A549 (cell line): ENCODE results near the gene RPRD1A. TPM values are rescaled to one million over a fixed set of nuclear protein-coding genes. Genes with fewer than 3 reads are reported as not detected.
"Not testable (repeated sequence)": the region's sequence is repeated elsewhere in the genome, so short reads cannot be mapped to it uniquely, and the experiment has no call there.

Experiments used
- ATAC-seq, 2 experiments: fragments of 200-7000 bp in 1 of 2; fragments of >200 bp in 1 of 2; cut with Nextera tagmentation in 1 of 2; cut with Tn5 transposase in 1 of 2; 3 replicates each; pipeline versions ENCODE4 v1.8.0 to v1.9.1; 2018 to 2020; ENCODE audit warnings: mild to moderate bottlenecking in 1 of 2, moderate library complexity in 1 of 2
- CTCF ChIA-PET: fragments of 300-600 bp; sonication (Branson Sonifier 250); formaldehyde crosslinking; extraction: SDS; loops from one replicate; lab custom pipeline; 2021; ENCODE audit warnings: antibody characterized with exemption, inconsistent platforms; lab: Yijun Ruan, JAX
- POLR2A ChIA-PET: fragments of 350-600 bp; formaldehyde crosslinking; extraction: SDS; loops from one replicate; lab custom pipeline; 2021; ENCODE audit warnings: antibody characterized with exemption, inconsistent platforms; lab: Yijun Ruan, JAX
- DNase-seq, 2 experiments: peaks; one replicate each; pipeline versions ENCODE4 v3.0.0 to v3.0.0-alpha.2; 2011 to 2016; ENCODE audit warnings: low read depth in 1 of 2, low spot score in 1 of 2
- FAIRE-seq: peaks from 2 replicates; lab custom pipeline; 2011; peaks lifted over from hg19 to GRCh38; lab: Jason Lieb, UNC
- H3K27ac ChIP-seq, 2 experiments: fragments of >200 bp; sonication (Bioruptor Twin); formaldehyde crosslinking; 3 replicates each; pipeline ENCODE4 v1.5.1; 2016 to 2017
- H3K4me1 ChIP-seq: fragments of >200 bp; sonication (Bioruptor Twin); formaldehyde crosslinking; 3 replicates; pipeline ENCODE4 v1.6.1; 2016
- H3K4me2 ChIP-seq: fragments of >200 bp; sonication (Bioruptor Twin); formaldehyde crosslinking; 3 replicates; pipeline ENCODE4 v1.6.1; 2016
- H3K4me3 ChIP-seq: fragments of >200 bp; sonication (Bioruptor Twin); formaldehyde crosslinking; 3 replicates; pipeline ENCODE4 v1.5.1; 2016
- H3K9me3 ChIP-seq: fragments of >200 bp; sonication (Bioruptor Twin); formaldehyde crosslinking; 3 replicates; pipeline ENCODE4 v1.6.1; 2016
- BHLHE40 ChIP-seq: IDR thresholded peaks from 2 replicates; pipeline ENCODE4 v1.6.1; 2012; ENCODE audit warnings: low read depth, low read length, inconsistent platforms
- FOSL2 ChIP-seq, 2 experiments: fragments of 450-650 bp in 1 of 2; fragments of >200 bp in 1 of 2; sonication (Bioruptor Twin) in 1 of 2; formaldehyde crosslinking; IDR thresholded peaks; 2 replicates each; pipeline versions ENCODE4 v1.5.0 to v1.6.1; 2016 to 2020; ENCODE audit warnings: mild to moderate bottlenecking in 1 of 2, moderate library complexity in 1 of 2
- HEYL ChIP-seq: fragments of 250-450 bp; sonication (Bioruptor Pico); IDR thresholded peaks from 2 replicates; pipeline ENCODE4 v1.8.0; 2021; ENCODE audit warnings: mild to moderate bottlenecking, moderate library complexity
- HOXA7 ChIP-seq: fragments of 250-450 bp; sonication (Bioruptor Pico); IDR thresholded peaks from 2 replicates; pipeline ENCODE4 v1.5.0; 2020; ENCODE audit warnings: mild to moderate bottlenecking, moderate library complexity
- HOXB13 ChIP-seq: fragments of 250-450 bp; sonication (Bioruptor Pico); IDR thresholded peaks from 2 replicates; pipeline ENCODE4 v1.5.0; 2020; ENCODE audit warnings: low read depth, mild to moderate bottlenecking, moderate library complexity
- JUN ChIP-seq, 2 experiments: fragments of >200 bp; sonication (Bioruptor Twin); formaldehyde crosslinking; IDR thresholded peaks; 2 replicates in 1 of 2; 3 replicates in 1 of 2; pipeline ENCODE4 v1.6.1; 2016 to 2017
- JUNB ChIP-seq: fragments of >200 bp; sonication (Bioruptor Twin); formaldehyde crosslinking; IDR thresholded peaks from 2 replicates; pipeline ENCODE4 v1.6.1; 2016
- KDM5A ChIP-seq: fragments of 200-600 bp; sonication (generic); IDR thresholded peaks from 2 replicates; pipeline ENCODE4 v1.6.1; 2016; ENCODE audit warnings: antibody characterized with exemption, mild to moderate bottlenecking
- MAX ChIP-seq: IDR thresholded peaks from 2 replicates; pipeline ENCODE4 v1.6.1; 2012
- MAZ ChIP-seq: fragments of 150-350 bp; IDR thresholded peaks from 2 replicates; pipeline ENCODE4 v1.6.1; 2014; ENCODE audit warnings: antibody characterized with exemption, low read depth, low read length, borderline replicate concordance
- NFE2L2 ChIP-seq: fragments of 150-350 bp; conservative IDR thresholded peaks from 2 replicates; pipeline ENCODE4 v1.6.1; 2014; ENCODE audit warnings: low read length
- NPAS2 ChIP-seq: fragments of 250-450 bp; sonication (Bioruptor Pico); IDR thresholded peaks from 2 replicates; pipeline ENCODE4 v1.8.0; 2022; ENCODE audit warnings: mild to moderate bottlenecking, moderate library complexity, borderline replicate concordance
- PHF8 ChIP-seq: fragments of 200-600 bp; sonication (generic); IDR thresholded peaks from 2 replicates; pipeline ENCODE4 v1.6.1; 2016; ENCODE audit warnings: low read depth, mild to moderate bottlenecking, antibody characterized with exemption, moderate library complexity, borderline replicate concordance
- POLR2AphosphoS2 ChIP-seq: conservative IDR thresholded peaks from 2 replicates; pipeline ENCODE4 v1.6.1; 2012; ENCODE audit warnings: low read length, improper control_type of control experiment, inconsistent platforms
- RAD21 ChIP-seq, 2 experiments: fragments of >200 bp in 1 of 2; sonication (Bioruptor Twin) in 1 of 2; formaldehyde crosslinking in 1 of 2; IDR thresholded peaks in 1 of 2; conservative IDR thresholded peaks in 1 of 2; 2 replicates in 1 of 2; 3 replicates in 1 of 2; pipeline ENCODE4 v1.6.1; 2012 to 2018; ENCODE audit warnings: inconsistent platforms in 1 of 2
- TFCP2L1 ChIP-seq: fragments of 250-450 bp; sonication (Bioruptor Pico); IDR thresholded peaks from 2 replicates; pipeline ENCODE4 v1.5.0; 2021; ENCODE audit warnings: mild to moderate bottlenecking
- USF2 ChIP-seq: fragments of 450-650 bp; IDR thresholded peaks from 2 replicates; pipeline ENCODE4 v1.6.1; 2014; ENCODE audit warnings: antibody characterized with exemption
- ZSCAN20 ChIP-seq: fragments of 250-450 bp; sonication (Bioruptor Pico); IDR thresholded peaks from 2 replicates; pipeline ENCODE4 v1.8.0; 2022; ENCODE audit warnings: mild to moderate bottlenecking, moderate library complexity
- WGBS: methylation state at CpG from one replicate; pipeline ENCODE4 v1.1.6; 2017; ENCODE audit errors: missing lambda C conversion rate; 5-methylcytosine and 5-hydroxymethylcytosine counted together
- polyA plus RNA-seq, 4 experiments: library from polyadenylated mRNA; depleted of rRNA in 3 of 4; stranded (reverse); fragments of >200 nt; fragmentation: RNase III in 1 of 4; extraction: RNeasy Plus Mini Kit Qiagen cat#74134 plus additional on column Dnase treatment in 1 of 4; gene quantifications; 2 replicates in 3 of 4; 3 replicates in 1 of 4; pipeline ENCODE4 v1.2.3, GENCODE V29; 2011 to 2017
- TF ChIP-seq, protein P1 (sequence below): IDR thresholded peaks from 2 replicates; pipeline ENCODE4 v1.6.1; 2012
- TF ChIP-seq, protein P2 (sequence below): fragments of 150-350 bp; IDR thresholded peaks from 2 replicates; pipeline ENCODE4 v1.6.1; 2014; ENCODE audit warnings: low read depth, mild to moderate bottlenecking, low read length

Gene RPRD1A
- polyA plus RNA-seq, 2 of the 4 experiments (the other 2 are of a cell fraction): 25.8 to 58.2 TPM

DNA sequence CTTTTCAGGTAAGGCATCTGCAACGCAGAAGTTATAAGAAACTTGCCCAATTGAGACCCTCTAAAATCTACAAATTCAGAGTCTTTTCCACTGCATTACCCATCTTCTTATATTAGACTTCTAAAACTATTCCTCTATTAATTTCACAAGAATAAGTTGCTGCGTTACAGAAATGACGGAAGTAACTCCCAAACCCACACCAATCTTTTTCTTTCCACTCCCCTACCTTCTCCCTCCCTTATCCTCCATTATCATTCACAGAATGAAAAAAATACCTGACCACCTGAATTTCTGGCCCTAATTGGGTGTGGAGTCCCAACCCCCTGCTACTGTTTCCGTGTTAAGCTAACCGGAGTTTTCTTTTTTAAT lies 689 bp downstream of the RPRD1A start:
- ATAC-seq (peak in 1 of 2 experiments; percentile 15; a peak in 3 of 6 replicates), FAIRE-seq (no peak), DNase-seq (peak in 1 of 2 experiments; percentile 15)
- Histone ChIP-seq H3K4me3 (peak overlapping the region; percentile 86), H3K9me3 (no peaks in the 10 kb centered on the region), H3K4me1 (peaks cover 6% of the 10 kb centered on the region; the same call in 1 of the 3 replicates), H3K4me2 (peak overlapping the region; percentile 76), H3K27ac (peak overlapping the region; percentile 78 to 97)
- CTCF ChIA-PET: interaction anchor here (0.7 kb wide), 1 partner anchor 218 kb away, joined by 3 read pairs; no protein-coding TSS in a partner anchor
- TF ChIP-seq KDM5A: no peak
- no peak for TF ChIP-seq USF2
- TF ChIP-seq ZSCAN20 (CRISPR knock-in tag): no peak
- no peak for TF ChIP-seq JUNB
- no peak for TF ChIP-seq NPAS2
- TF ChIP-seq MAX: no peak
- TF ChIP-seq POLR2AphosphoS2: no peak
- TF ChIP-seq HOXB13 (CRISPR knock-in tag): no peak
- TF ChIP-seq HOXA7: no peak
- no peak for TF ChIP-seq RAD21 (conservative IDR thresholded peaks at IDR 0.05 in 1 of 2, IDR thresholded peaks at IDR 0.05 in 1 of 2)
- no peak for TF ChIP-seq BHLHE40
- no peak for TF ChIP-seq TFCP2L1 (CRISPR knock-in tag)
- no peak for TF ChIP-seq FOSL2 (IDR thresholded peaks at IDR 0.05)
- no peak for TF ChIP-seq FOSL2 (CRISPR knock-in tag; IDR thresholded peaks at IDR 0.05)
- POLR2A ChIA-PET: interaction anchor here (0.5 to 1.0 kb wide), 4 partner anchors 55 to 232 kb away, joined by 3 read pairs; partner anchors contain the start of gene RMP24
- under 1% methylated on average over 5 of the region's 5 CpGs for WGBS

DNA sequence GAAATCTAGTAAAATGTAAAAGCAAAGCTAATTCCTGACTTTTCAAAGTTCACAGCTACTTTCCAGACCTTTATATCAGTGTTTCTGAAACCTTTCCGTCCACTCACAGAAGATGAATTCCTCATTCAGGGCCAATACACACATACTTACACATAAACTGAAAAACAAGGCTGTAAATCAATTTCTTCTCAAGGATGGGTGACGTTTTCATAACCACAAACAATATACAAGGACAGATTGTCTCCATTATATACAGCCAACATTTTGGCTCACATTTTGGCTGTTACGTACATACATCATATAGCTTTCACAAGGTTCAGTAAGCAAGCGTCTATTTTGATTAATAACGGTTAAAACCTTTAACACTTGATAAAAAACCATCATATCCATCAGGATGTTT lies 1.4 kb downstream of the RPRD1A start:
- CTCF ChIA-PET: no interaction called here
- 46% methylated on average over 5 of the region's 5 CpGs for WGBS
- Histone ChIP-seq H3K27ac (no peak overlapping the region; a peak in 1 of 6 replicates), H3K4me1 (peaks cover 6% of the 10 kb centered on the region; the same call in 1 of the 3 replicates)
- FAIRE-seq: no peak
- TF ChIP-seq, protein P1, sequence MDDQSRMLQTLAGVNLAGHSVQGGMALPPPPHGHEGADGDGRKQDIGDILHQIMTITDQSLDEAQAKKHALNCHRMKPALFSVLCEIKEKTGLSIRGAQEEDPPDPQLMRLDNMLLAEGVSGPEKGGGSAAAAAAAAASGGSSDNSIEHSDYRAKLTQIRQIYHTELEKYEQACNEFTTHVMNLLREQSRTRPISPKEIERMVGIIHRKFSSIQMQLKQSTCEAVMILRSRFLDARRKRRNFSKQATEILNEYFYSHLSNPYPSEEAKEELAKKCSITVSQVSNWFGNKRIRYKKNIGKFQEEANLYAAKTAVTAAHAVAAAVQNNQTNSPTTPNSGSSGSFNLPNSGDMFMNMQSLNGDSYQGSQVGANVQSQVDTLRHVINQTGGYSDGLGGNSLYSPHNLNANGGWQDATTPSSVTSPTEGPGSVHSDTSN: no peak
- TF ChIP-seq JUN (IDR thresholded peaks at IDR 0.05) (no peak), MAX (no peak), HOXA7 (no peak), PHF8 (no peak), MAZ (no peak), HEYL (CRISPR knock-in tag) (no peak), NFE2L2 (no peak), POLR2AphosphoS2 (no peak)
- TF ChIP-seq, protein P2, sequence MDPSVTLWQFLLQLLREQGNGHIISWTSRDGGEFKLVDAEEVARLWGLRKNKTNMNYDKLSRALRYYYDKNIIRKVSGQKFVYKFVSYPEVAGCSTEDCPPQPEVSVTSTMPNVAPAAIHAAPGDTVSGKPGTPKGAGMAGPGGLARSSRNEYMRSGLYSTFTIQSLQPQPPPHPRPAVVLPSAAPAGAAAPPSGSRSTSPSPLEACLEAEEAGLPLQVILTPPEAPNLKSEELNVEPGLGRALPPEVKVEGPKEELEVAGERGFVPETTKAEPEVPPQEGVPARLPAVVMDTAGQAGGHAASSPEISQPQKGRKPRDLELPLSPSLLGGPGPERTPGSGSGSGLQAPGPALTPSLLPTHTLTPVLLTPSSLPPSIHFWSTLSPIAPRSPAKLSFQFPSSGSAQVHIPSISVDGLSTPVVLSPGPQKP: no peak
- TF ChIP-seq, all 56 proteins: peak for 0
- no peak for ATAC-seq
- no peak for DNase-seq
- H3K9me3 ChIP-seq: no peaks in the 10 kb centered on the region
- POLR2A ChIA-PET: no interaction called here
- peak overlapping the region; percentile 86 for H3K4me3 ChIP-seq
- H3K4me2 ChIP-seq: peak overlapping the region; percentile 76

GRCh38 chr18:36064809-36065079 lies 2.6 kb downstream of the RPRD1A start:
- POLR2A ChIA-PET, H3K4me3 ChIP-seq, H3K4me2 ChIP-seq, ATAC-seq, H3K27ac ChIP-seq, H3K9me3 ChIP-seq, FAIRE-seq, DNase-seq, H3K4me1 ChIP-seq: not testable (repeated sequence)
- WGBS: 96% methylated on average over 9 of the region's 9 CpGs
- CTCF ChIA-PET: interaction anchor here (2.4 kb wide), 1 partner anchor 47 kb away, joined by 7 read pairs; no protein-coding TSS in a partner anchor
